ENCODE measurements around the gene RNF183. TPM values are rescaled to one million over a fixed set of nuclear protein-coding genes. Genes with fewer than 3 reads are reported as not detected.

RNF183 gene
- total and polyA plus RNA-seq, 9 of the 15 experiments (the other 6 are each of a cell fraction or from before 2014, with no cell fraction given): 0.04 to 2.0 (median 0.16) TPM; not detected in 5

DNA sequence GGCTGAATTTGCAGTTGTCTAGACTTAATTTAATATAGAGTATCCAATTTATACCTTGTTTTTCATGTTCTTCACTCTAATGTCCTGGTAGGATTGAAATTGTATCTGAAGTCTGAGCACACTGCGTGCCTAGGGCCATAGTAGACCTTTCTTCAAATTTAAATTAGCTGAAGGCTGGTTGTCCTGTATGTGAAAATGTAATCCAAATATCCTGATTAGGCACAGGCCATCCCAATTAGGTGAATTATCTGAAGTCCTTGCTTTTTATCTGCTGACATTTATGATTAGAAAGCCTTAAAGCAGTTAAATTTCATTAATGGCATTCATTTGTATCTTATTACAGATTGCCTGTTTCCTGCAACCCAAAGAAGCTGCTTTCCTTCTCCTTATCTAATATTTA is 48.2 kb downstream of the RNF183 start:
- in situ Hi-C loops (cut with MboI): no loop called here
- Histone ChIP-seq H2AFZ (ENCODE audit: low read depth, low read length) (no peak overlapping the region), H3K36me3 (ENCODE audit: control insufficient read depth, insufficient read depth, low read length) (peaks cover 33% of the 10 kb centered on the region; the same call in 2 of the 3 replicates), H3K27me3 (ENCODE audit: control insufficient read depth in 2 of 2, insufficient read depth in 2 of 2, low read length in 2 of 2) (no peaks in the 10 kb centered on the region), H3K9me3 (replicated peaks; ENCODE audit: control insufficient read depth, insufficient read depth, low read depth, low read length) (no peaks in the 10 kb centered on the region), H3K4me3 (no peak overlapping the region), H3K27ac (ENCODE audit: extremely low read depth, low read depth, low read length) (no peak overlapping the region), H4K20me1 (replicated peaks; ENCODE audit: control insufficient read depth, insufficient read depth, low read length) (no peaks in the 10 kb centered on the region), H3K9ac (ENCODE audit: insufficient read depth in 1 of 2, low read depth in 2 of 2, low read length in 2 of 2) (no peak overlapping the region), H3K4me2 (ENCODE audit: insufficient read depth, low read length) (no peak overlapping the region), H3K9me1 (ENCODE audit: control insufficient read depth, insufficient read depth, low read length) (no peaks in the 10 kb centered on the region), H3K79me2 (ENCODE audit: control insufficient read depth, insufficient read depth, low read length) (no peaks in the 10 kb centered on the region; the same call in 2 of the 3 replicates), H3K4me1 (replicated peaks in 1 of 2; ENCODE audit: control insufficient read depth in 2 of 2, insufficient read depth in 2 of 2, low read length in 2 of 2) (no peaks in the 10 kb centered on the region)
- TF ChIP-seq SIRT6 (IDR thresholded peaks at IDR 0.05; ENCODE audit: low read depth, low read length) (no peak), ZNF695 (CRISPR knock-in tag; IDR thresholded peaks at IDR 0.05) (no peak), ARID2 (IDR thresholded peaks at IDR 0.05) (no peak), BRD9 (IDR thresholded peaks at IDR 0.05; ENCODE audit: low read depth, partially characterized antibody) (no peak), THAP7 (CRISPR knock-in tag; IDR thresholded peaks at IDR 0.05) (no peak), CBX5 (IDR thresholded peaks at IDR 0.05; ENCODE audit: borderline replicate concordance, low read depth) (no peak), BRF1 (IDR thresholded peaks at IDR 0.05; ENCODE audit: borderline replicate concordance, extremely low read depth, insufficient read length) (no peak), TBL1XR1 (IDR thresholded peaks at IDR 0.05; ENCODE audit: low read length in 2 of 2) (no peak), CSDE1 (IDR thresholded peaks at IDR 0.05) (no peak), EGR1 (conservative IDR thresholded peaks at IDR 0.05) (no peak), PCBP2 (IDR thresholded peaks at IDR 0.05; ENCODE audit: low read depth, low read length, poor library complexity, severe bottlenecking) (no peak)
- TF ChIP-seq, protein P1, sequence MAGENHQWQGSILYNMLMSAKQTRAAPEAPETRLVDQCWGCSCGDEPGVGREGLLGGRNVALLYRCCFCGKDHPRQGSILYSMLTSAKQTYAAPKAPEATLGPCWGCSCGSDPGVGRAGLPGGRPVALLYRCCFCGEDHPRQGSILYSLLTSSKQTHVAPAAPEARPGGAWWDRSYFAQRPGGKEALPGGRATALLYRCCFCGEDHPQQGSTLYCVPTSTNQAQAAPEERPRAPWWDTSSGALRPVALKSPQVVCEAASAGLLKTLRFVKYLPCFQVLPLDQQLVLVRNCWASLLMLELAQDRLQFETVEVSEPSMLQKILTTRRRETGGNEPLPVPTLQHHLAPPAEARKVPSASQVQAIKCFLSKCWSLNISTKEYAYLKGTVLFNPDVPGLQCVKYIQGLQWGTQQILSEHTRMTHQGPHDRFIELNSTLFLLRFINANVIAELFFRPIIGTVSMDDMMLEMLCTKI (IDR thresholded peaks at IDR 0.05; ENCODE audit: partially characterized antibody): no peak
- intact Hi-C loops (cut with micrococcal nuclease): no loop called here
- FAIRE-seq (no peak), DNase-seq (ENCODE audit: extremely low read depth in 1 of 4, low spot score in 3 of 4) (no peak), ATAC-seq (no peak)
- ChIA-PET POLR2A (interaction anchor here (0.7 kb wide), 1 partner anchor 33 kb away, joined by 3 read pairs; no protein-coding TSS in a partner anchor), CTCF (ENCODE audit: low intra/inter-chr PET ratio) (no interaction called here)
- 73% methylated on average over 1 of the region's 1 CpG for WGBS (ENCODE audit: insufficient coverage, low coverage, missing lambda C conversion rate)
- no TSS peak for BruUV-seq (replicated peaks)
